Stimulated activated CD4-positive, alpha-beta T cell treated with anti-CD3 and anti-CD28 coated beads, Interleukin-2, amount 100 ng/mL, for 48 hours (primary cell): ENCODE data around the gene PHC3.
"Not testable (repeated sequence)": the region's sequence is repeated elsewhere in the genome, so short reads cannot be mapped to it uniquely, and the experiment has no call there.

Experiments
- DNase-seq, 2 donors: peaks; one replicate each; pipeline ENCODE4 v3.0.0-alpha.2; 2020

Gene PHC3, protein sequence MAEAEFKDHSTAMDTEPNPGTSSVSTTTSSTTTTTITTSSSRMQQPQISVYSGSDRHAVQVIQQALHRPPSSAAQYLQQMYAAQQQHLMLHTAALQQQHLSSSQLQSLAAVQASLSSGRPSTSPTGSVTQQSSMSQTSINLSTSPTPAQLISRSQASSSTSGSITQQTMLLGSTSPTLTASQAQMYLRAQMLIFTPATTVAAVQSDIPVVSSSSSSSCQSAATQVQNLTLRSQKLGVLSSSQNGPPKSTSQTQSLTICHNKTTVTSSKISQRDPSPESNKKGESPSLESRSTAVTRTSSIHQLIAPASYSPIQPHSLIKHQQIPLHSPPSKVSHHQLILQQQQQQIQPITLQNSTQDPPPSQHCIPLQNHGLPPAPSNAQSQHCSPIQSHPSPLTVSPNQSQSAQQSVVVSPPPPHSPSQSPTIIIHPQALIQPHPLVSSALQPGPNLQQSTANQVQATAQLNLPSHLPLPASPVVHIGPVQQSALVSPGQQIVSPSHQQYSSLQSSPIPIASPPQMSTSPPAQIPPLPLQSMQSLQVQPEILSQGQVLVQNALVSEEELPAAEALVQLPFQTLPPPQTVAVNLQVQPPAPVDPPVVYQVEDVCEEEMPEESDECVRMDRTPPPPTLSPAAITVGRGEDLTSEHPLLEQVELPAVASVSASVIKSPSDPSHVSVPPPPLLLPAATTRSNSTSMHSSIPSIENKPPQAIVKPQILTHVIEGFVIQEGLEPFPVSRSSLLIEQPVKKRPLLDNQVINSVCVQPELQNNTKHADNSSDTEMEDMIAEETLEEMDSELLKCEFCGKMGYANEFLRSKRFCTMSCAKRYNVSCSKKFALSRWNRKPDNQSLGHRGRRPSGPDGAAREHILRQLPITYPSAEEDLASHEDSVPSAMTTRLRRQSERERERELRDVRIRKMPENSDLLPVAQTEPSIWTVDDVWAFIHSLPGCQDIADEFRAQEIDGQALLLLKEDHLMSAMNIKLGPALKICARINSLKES

DNA sequence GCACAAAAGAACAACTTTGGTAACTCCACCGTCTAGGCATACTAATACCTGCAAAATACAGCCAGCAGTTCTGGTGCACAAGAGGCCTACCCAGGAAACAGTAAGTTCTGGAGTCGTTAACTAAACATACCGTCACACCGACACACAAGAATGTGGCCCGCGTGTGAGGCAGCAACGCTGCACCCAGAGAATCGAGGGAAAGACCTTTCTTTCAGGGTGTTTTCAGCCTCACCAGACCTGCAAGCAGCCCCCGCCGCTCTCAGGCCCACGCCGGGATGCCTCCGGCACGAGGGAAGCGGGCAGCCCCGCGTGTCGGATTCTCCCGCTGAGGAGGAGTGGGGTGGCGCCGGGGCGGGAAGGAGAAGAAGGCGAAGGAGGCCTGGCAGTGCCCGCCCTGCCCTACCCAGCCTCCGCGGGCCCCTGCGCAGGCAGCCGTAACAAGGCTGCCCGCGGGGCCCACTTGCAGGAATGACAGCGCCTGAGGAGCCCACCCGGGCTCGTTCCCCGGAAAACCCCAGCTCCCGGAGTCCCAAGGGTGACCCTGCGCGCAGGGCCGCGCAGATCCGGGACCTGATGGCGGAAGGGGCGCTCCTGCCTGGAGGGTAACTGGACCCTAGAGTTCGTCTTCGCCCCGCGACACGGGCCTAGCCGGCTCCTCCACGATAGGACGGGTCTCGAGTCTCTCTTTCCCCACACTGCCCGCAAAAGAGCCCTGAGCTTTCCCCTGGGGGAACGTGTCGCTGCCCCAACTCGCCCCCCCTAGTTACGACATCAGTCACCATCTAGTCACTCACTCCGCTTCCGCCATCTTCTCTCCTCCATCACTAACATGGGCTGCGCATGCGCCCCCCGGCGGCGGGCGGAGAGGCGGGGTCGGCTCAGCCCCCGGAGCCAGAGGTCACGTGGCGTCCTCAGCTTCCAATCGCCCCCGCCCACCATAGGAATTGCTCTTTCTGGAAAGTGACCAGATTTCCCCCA, at the start of gene PHC3:
Gene PHC3 (minus strand): TSS at position 826 of the 978 bp plus-strand sequence. CDS start 18 bp downstream, at position 808.
- DNase-seq: peak; percentile 84 to 93

DNA sequence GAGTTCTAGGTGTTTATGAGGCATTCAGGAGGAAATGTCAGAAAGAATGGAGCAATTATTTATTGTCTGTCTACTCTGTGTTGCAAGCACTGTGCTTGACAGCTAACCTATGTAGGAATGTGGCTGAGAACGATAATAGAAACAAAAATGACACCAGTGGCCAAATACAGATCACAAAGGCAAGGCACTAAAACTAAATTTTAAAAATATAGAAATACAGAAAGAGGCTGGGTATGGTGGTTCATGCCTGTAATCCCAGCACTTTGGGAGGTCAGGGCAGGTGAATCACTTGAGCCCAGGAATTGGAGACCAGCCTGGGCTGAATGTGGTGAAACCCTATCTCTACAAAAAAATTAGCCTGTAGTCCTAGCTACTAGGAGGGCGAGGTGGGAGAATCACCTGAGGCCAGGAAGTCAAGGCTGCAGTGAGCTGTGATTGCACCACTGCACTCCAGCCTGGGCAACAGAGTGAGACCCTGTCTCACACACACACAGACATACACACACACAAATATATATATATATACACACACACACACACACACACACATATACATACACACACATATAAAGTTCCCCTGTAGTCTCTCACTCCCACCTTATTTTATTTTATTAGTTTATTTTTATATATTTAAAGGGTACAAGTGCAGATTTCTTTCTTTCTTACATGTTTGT, 46.7 kb upstream of the PHC3 start:
- no peak for DNase-seq

DNA sequence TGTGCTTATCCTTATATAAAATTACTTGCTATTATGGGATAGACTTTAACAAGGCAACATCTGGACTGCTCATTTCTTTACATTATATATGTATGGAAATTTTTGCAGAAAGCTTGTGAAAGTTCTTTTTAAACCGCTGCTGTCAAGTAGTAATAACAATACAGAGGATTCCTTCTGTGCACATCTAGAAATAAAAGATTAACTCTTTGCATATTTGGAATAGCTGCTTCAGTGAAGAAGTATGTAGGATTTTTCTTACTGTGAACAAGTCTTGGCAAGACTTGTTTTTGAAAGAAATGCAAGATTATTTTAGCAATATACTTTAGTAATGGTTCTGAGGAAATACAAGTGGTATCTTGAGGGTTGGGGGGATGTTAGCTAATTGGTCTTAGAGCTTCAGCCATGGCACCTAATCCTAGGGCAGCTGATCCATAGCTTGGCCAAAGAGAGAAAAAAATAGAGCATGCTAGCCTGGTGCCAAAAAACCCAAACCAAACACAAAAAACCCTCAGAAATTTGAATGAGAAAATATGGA, 45.0 kb upstream of the PHC3 start:
- no peak for DNase-seq

DNA sequence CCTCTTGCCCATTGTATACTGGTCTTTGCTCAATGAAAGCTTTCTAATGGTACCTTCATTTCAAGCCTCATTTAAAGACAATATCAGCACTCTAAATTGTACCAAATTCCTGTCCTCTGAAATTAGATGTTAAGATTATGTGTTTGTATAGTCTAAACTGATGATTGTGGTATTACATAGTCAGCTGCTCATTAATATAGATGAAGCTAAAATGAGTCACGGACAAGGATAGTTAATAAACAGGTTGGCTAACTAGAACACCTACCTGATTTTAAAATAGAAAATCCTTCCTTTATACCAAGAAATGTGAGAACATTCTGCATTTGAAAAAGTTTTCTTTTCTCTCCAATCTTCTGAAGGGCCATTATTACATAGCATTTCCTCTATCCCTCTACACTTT, 43.6 kb upstream of the PHC3 start:
- DNase-seq: no peak

DNA sequence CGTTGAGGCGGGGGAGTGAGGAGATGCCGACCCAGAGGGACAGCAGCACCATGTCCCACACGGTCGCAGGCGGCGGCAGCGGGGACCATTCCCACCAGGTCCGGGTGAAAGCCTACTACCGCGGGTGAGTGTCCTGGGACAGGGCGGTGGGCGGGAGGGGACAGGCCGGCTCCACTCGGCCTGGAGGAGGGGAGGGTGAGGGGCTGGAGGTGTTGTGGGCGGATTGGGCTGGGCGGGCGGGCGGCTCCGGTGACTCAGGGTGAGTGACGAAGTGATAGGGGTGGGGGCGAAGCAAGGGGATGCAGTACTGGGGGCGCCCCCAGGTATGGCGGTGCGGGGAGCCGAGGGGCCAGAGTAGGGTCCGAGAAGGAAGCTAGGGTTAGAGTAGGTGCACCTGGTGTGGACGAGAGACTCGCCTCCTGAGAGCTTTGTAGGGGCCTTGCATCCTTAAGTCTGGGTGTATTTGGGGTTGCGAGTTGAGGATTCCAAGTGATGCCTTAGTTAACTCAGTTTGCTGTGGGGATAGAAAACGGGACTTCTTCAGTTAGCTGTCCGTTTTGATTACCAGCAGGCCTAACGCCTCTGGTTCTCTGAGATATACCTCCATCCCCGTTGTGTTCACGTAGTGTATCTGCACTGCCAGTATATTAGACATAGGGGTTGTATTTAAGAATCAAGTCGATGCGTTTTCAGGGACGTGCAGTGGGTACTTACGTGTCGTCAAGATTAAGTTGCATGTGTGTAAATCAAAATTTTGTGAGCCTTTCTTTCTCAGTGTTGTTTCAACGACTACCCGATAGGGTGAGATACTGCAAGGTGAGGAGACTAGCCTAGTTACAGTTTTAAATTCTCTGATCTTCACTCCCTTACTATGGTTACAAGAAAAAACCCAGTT, 41.4 kb upstream of the PHC3 start:
- DNase-seq: peak; percentile 2 to 14

DNA sequence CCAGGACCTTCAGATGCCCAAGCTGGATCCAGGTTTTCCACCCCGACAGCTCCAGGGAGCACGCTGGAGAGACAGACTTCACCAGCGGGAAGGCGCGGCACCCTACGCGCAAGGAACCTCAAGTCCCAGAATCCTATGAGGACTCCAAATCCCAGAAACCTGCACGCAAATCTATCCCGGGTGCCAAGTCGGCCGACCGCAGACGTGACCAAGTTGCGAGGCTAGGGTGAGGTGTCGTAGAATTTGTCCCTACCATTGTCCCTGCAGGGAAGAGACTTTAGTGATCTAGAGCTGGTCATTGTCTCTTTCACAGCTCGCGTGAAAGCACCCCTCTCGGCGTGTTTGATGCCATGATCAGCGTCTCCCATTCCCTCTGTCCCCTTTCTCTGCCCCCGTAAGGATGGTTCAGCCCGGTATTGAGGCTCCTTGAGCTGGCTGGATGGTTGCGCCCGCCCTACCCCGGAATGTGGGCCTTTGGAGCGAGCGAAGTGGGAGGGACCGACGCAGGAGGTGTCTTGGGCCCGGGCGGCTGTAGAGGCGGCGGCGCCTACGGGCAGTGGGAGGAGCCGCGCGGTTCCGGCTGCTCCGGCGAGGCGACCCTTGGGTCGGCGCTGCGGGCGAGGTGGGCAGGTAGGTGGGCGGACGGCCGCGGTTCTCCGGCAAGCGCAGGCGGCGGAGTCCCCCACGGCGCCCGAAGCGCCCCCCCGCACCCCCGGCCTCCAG, 40.6 kb upstream of the PHC3 start, which contains the start of gene PRKCI:
Gene PRKCI (plus strand): TSS at position 501 of the 723 bp plus-strand sequence. CDS start 246 bp downstream, outside the sequence.
- peak; percentile 77 to 82 for DNase-seq

DNA sequence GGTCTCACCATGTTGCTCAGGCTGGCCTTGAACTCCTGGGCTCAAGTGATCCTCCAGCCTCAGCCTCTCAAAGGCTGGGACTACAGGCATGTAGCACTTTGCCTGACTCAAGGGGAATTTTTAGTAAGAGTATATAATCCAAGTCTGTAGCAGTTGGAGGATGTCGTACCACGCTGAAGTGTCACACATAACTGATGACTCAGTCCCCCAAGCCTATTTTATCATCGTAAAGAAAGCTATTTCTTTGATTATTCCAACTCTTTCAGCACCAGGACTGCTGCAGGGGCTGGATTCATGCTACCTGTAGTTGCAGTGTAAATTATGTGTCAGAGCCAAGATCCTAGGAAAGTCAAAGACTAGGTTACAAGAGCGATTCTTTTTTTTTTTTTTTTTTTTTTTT, 39.3 kb upstream of the PHC3 start:
- no peak for DNase-seq

DNA sequence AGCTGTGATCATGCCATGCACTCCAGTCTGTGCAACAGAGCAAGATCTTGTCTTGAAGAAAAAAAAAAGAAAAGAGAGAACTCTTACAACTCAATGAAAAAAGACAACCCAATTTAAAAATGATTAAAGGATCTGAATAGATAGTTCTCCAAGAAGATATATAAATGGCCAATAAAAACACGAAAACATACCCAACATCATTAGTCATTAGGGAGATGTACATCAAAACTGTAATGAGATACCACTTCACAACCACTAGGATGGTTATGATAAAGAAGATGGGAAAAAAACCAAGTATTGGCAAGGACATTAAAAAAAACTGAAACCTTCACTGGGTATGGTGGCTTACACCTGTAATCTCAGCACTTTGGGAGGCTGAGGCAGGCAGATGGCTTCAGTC, 38.3 kb upstream of the PHC3 start:
- no peak for DNase-seq

DNA sequence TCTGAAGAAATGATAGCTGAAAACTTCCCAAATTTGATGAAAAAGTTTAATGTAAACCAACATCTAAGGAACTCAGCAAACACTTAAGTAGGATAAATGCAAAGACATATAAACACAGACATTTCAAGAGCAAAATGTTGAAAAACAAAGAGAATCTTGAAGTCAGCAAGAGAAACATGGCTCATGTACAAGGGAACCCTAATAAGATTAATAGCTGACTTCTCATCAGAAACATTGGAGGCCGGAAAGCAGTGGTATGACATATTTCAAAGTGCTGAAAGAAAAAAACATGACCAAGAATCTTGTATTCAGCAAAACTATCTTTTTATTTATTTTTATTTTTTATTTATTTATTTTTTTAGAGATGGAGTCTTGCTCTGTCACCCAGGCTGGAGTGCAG, 30.1 kb upstream of the PHC3 start:
- DNase-seq: no peak

DNA sequence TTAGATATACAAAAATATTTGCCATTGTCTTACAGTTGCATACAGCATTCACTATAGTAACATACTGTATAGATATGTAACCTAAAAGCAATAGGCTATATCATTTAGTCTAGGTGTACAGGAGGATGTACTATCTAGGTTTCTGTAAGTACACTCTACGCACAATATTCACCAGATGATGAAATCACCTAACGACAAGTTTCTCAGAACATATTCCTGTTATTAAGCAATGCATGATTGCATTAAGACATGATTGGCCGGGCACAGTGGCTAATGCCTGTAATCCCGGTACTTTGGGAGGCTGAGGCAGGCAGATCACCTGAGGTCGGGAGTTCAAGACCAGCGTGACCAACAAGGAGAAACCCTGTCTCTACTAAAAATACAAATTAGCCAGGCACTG, 26.2 kb upstream of the PHC3 start:
- no peak for DNase-seq

DNA sequence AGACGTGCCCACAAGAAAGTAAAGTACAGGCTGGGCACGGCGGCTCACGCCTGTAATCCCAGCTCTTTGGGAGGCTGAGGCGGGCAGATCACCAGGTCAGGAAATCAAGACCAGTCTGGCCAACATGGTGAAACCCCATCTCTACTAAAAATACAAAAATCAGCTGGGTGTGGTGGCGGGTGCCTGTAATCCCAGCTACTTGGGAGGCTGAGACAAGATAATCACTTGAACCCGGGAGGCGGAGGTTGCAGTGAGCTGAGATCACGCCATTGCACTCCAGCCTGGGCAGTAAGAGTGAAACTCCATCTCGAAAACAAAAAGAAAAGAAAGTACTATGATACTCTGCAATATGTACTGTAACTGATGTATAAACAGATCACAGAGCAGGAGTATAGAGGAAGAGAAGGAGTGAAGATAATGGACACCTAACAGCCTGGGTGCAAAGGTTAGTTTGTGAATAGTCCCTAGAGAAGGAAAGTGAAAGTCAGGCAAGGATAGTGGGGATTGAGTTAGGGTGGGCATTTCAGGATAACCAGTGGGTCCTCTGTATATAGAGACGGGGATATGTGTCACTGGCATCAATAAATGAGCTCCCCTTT, 24.7 kb upstream of the PHC3 start:
- DNase-seq: not testable (repeated sequence)

DNA sequence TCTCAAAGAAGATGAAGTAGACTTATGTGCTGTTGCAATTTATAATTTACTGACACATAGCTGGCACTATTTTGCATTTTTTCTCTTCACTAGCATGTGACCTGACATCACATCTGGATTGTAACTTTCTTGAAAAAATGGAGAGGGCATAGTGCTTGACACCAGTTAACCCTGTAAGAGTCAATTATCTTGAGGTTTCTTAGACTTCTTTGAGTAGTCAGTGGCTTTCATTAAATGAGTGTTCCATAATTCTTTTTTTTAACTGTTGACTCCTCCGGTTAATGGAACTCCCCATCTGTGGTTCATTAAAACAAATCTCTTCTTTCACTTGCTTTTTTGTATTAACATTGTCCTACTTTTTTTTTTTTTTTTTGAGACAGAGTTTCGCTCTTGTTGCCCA, 23.8 kb upstream of the PHC3 start:
- no peak for DNase-seq

DNA sequence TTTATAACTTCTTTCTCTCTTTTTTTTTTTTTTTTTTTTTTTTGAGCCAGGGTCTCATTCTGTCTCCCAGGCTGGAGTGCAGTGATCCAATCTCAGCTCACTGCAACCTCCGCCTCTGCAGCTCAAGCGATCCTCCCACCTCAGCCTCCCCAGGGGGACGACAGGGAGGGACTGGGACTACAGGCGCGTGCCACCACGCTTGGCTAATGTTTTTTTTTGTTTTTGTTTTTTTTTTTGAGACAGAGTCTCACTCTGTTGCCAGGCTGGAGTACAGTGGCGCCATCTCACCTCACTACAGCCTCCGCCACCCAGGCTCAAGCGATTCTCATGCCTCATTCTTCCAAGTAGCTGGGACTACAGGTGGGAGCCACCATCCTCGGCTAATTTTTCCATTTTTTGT, 23.0 kb upstream of the PHC3 start:
- DNase-seq: no peak

DNA sequence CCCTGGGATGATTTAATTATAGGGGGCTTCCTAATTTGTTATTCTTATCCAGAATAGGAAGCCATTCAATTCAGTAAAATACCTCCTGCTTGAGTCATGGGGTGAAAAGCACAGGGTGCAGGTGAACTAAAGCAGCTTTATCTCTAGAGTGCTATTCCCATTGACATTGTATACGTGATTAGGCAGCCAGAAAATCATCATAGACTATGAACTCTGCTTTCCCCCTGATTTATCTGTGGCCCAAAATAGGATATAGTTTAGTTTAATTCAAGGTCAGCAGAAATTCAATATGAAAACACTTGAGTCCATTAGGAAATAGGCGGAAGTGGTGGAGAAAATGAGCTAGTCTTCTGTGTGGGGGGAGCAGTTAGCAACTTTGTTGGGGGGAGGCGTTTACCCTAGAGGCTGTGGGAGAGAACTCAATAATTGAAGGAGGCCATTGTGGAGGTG, 22.5 kb upstream of the PHC3 start:
- no peak for DNase-seq

DNA sequence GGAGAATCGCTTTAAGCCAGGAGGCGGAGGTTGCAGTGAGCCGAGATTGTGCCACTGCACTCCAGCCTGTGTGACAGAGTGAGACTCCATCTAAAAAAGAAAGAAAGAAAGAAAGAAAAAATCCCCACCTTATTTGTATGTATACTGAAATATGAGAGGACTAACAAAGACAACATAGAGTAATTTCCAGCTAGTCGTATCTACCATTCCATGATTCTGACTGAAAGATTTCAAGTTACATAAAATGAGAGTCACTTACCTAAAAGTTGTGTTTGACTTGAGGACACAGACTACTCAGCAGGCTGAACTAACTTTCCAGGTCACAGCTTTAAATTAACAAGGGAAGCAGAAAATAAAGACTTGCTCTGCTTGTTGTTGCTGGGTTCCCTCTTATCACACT, 21.9 kb upstream of the PHC3 start:
- DNase-seq: no peak

DNA sequence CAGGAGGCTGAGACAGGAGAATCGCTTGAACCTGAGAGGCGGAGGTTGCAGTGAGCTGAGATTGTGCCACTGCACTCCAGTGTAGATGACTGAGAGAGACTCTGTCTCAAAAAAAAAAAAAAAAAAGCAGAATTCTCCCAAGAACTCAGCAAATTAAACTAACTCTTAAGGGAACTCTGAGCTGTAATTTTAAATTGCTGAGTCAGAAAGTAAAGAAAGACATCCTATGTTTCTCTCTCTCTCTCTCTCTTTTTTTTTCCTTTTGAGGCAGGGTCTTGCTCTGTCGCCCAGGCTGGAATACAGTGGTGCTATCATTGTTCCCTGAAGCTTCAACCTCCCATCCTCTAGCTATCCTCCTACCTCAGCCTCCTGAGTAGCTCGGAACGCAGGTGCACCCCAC, 20.0 kb upstream of the PHC3 start:
- DNase-seq: no peak

DNA sequence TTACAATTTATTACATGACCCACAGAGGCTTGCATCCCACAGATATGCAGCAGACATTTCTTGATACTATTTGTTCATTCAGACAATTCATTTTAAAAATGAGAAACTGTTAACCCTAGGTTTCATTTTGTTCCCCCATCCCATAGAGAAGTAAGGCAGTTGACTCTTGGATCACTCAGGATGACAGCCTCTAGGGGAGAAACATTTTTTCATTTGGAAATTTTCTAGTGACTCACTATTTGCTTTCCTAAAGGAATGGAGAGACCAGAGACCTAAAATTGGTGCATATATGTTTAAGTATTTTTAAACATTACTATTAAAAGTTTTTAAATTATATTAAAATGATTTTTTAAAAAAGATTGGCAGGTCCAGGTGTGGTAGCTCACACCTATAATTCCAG, 19.5 kb upstream of the PHC3 start:
- no peak for DNase-seq

DNA sequence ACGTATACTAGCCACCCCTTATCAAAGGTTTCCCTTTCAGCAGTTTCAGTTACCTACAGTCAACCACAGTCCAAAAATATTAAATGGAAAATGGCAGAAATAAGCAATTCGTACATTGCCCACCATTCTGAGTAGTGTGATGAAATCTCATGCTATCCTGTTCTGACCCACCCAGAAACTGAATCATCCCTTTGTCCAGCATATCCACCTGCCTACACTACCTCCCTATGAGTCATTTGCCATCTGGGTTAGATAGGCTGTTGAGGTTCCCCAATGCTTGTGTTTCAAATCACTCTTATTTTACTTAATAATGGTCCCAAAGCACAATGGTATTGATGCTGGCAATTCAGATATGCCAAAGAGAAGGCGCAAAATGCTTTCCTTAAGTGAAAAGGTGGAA, 15.3 kb upstream of the PHC3 start:
- DNase-seq: no peak

DNA sequence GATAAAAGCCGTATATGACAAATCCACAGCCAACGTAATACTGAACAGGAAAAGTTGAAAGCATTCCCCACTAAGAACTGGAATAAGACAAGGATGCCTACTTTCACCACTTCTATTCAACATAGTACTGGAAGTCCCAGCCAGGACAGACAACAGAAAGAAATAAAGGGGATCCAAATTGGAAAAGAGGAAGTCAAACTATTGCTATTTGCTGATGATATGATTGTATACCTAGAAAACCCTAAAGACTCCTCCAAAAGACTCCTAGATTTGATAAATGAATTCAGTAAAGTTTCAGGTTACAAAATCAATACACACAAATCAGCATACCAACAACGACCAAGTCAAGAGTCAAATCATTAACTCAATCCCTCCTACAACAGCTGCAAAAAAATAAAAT, 14.2 kb upstream of the PHC3 start:
- DNase-seq: not testable (repeated sequence)
